GM04503 (cell line): Measurements from ENCODE around the gene ITPKB.
"Not testable (repeated sequence)": the region's sequence is repeated elsewhere in the genome, so short reads cannot be mapped to it uniquely, and the experiment has no call there.

ENCODE experiments used
- DNase-seq: peaks from one replicate; pipeline ENCODE4 v3.0.0-alpha.2; 2012; ENCODE audit warnings: low read depth

Gene ITPKB

GRCh38 chr1:226730836-226731235 is 8.2 kb downstream of the ITPKB start:
- DNase-seq = no peak

- DNase-seq = no peak
Measured at GRCh38 chr1:226730071-226730470, 9.0 kb downstream of the ITPKB start.

GRCh38 chr1:226728448-226728847 is 10.6 kb downstream of the ITPKB start:
- DNase-seq = no peak

- no peak for DNase-seq
Measured at GRCh38 chr1:226725897-226726267, 13.2 kb downstream of the ITPKB start.

GRCh38 chr1:226723657-226724532 is 15.2 kb downstream of the ITPKB start:
- no peak for DNase-seq

GRCh38 chr1:226722901-226723656 is 16.0 kb downstream of the ITPKB start:
- no peak for DNase-seq

GRCh38 chr1:226722240-226722900 is 16.7 kb downstream of the ITPKB start:
- no peak for DNase-seq

GRCh38 chr1:226720574-226720973 is 18.5 kb downstream of the ITPKB start:
- DNase-seq = not testable (repeated sequence)

GRCh38 chr1:226719596-226720387 is 19.3 kb downstream of the ITPKB start:
- DNase-seq = no peak

GRCh38 chr1:226717256-226717909 is 21.7 kb downstream of the ITPKB start:
- DNase-seq = no peak

GRCh38 chr1:226716577-226716976 is 22.5 kb downstream of the ITPKB start:
- DNase-seq = no peak

- DNase-seq = no peak
Measured at GRCh38 chr1:226714148-226714547, 24.9 kb downstream of the ITPKB start.

- no peak for DNase-seq
Measured at GRCh38 chr1:226712742-226713419, 26.2 kb downstream of the ITPKB start.

- DNase-seq = no peak
Measured at GRCh38 chr1:226711976-226712741, 26.9 kb downstream of the ITPKB start.

GRCh38 chr1:226710501-226710900 is 28.6 kb downstream of the ITPKB start:
- DNase-seq = no peak

- no peak for DNase-seq
Measured at GRCh38 chr1:226709953-226710352, 29.1 kb downstream of the ITPKB start.

GRCh38 chr1:226708967-226709396 is 30.1 kb downstream of the ITPKB start:
- no peak for DNase-seq

- peak; percentile 77 for DNase-seq
Measured at GRCh38 chr1:226708342-226708780, 30.7 kb downstream of the ITPKB start.

GRCh38 chr1:226706684-226707083 is 32.4 kb downstream of the ITPKB start:
- no peak for DNase-seq
